PFSK-1 (cell line): ENCODE measurements around the gene RNU1-3.
"Not testable (repeated sequence)": the region's sequence is repeated elsewhere in the genome, so short reads cannot be mapped to it uniquely, and the experiment has no call there.

Experiments
- POLR2AphosphoS5 ChIP-seq: IDR thresholded peaks from 2 replicates; pipeline ENCODE4 v1.6.1; 2012; ENCODE audit warnings: low read depth, mild to moderate bottlenecking, control low read depth, low read length, moderate library complexity
- REST ChIP-seq, 2 experiments: IDR thresholded peaks; 2 replicates each; pipeline versions ENCODE4 v1.6.1 to v1.8.0; 2011 to 2012; ENCODE audit warnings: low read depth in 2 of 2, low read length in 2 of 2, control low read depth in 1 of 2, inconsistent platforms in 1 of 2, mild to moderate bottlenecking in 1 of 2, moderate library complexity in 1 of 2; ENCODE audit not compliant: insufficient read depth in 1 of 2
- SIN3A ChIP-seq: IDR thresholded peaks from 2 replicates; pipeline ENCODE4 v1.6.1; 2012; ENCODE audit warnings: mild to moderate bottlenecking, low read length, moderate library complexity, borderline replicate concordance; ENCODE audit not compliant: insufficient read depth
- TAF1 ChIP-seq: IDR thresholded peaks from 2 replicates; pipeline ENCODE4 v1.6.1; 2012; ENCODE audit warnings: low read length, control low read depth, borderline replicate concordance; ENCODE audit not compliant: insufficient read depth

DNA sequence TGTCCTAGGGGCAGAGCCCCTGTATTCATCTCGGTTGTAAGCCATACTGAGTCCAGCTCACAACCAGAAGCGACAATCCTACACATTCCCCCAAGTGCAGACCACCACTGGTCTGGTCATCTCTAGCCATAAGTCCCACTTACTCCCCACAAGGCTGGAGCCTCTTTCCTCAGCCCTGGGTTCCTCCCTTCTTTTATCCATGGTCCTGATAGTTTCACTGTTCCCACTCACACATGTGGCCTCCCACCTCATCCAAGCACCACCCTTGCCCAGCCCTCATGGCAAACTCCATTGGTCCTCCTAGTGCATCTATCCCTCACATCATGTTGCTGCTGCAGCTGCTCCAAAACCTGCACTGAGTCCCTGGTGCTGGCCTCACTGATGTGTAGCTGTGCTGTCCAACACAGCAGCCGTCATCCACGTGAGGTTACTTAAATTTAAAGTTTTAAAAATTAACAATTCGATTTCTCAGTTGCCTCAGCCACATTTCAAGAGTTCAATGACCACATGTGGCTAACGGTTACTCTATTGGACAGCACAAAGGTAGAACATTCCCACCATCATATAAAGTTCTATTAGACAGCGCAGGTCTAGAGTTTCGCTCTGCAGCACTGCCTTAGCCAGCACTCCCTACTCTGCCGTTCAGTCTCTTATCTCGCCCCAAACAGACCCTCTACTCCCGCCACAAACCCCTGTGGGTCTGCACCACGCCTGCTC lies 23.1 kb downstream of the RNU1-3 start:
- TF ChIP-seq POLR2AphosphoS5, TAF1, SIN3A: not testable (repeated sequence)
- 0 out of 4 replicates have a peak, but pooled peaks of 1 of the 2 experiments have one; percentile 8 for TF ChIP-seq REST (IDR thresholded peaks at IDR 0.05; ENCODE audit: insufficient read depth in 1 of 2, low read depth in 2 of 2, low read length in 2 of 2)
